Neural progenitor cell (in vitro differentiated cells): ENCODE data around the gene HSP90B1. TPM values are rescaled to one million over a fixed set of nuclear protein-coding genes. Genes with fewer than 3 reads are reported as not detected.

Source experiments
- DNase-seq: peaks from one replicate; pipeline ENCODE4 v3.0.0-alpha.2; 2016; ENCODE audit warnings: low spot score
- H2AFZ ChIP-seq: fragments of 200-600 bp; sonication (generic); replicated peaks from 2 replicates; pipeline ENCODE4 v1.6.1; 2016; ENCODE audit warnings: antibody characterized with exemption
- H3F3A ChIP-seq: fragments of 200-600 bp; sonication (generic); 2 replicates; pipeline ENCODE4 v1.6.1; 2016; ENCODE audit warnings: antibody characterized with exemption, low read depth
- H3K27ac ChIP-seq: fragments of 200-600 bp; sonication (generic); 2 replicates; pipeline ENCODE4 v1.5.1; 2016; ENCODE audit warnings: mild to moderate bottlenecking
- H3K27me3 ChIP-seq: fragments of 200-600 bp; sonication (generic); 2 replicates; pipeline ENCODE4 v1.6.1; 2016; ENCODE audit warnings: mild to moderate bottlenecking, moderate library complexity
- H3K36me3 ChIP-seq: fragments of 200-600 bp; sonication (generic); 2 replicates; pipeline ENCODE4 v1.5.1; 2016
- H3K4me1 ChIP-seq: fragments of 200-600 bp; sonication (generic); 2 replicates; pipeline ENCODE4 v1.6.1; 2016; ENCODE audit warnings: mixed run types
- H3K4me2 ChIP-seq: fragments of 200-600 bp; sonication (generic); 2 replicates; pipeline ENCODE4 v1.6.1; 2016
- H3K4me3 ChIP-seq: fragments of 200-600 bp; sonication (generic); 2 replicates; pipeline ENCODE4 v1.5.1; 2016
- H3K79me2 ChIP-seq: fragments of 200-600 bp; sonication (generic); 2 replicates; pipeline ENCODE4 v1.6.1; 2016; ENCODE audit warnings: low read depth
- H3K9ac ChIP-seq: fragments of 200-600 bp; sonication (generic); 2 replicates; pipeline ENCODE4 v1.6.1; 2016
- H3K9me3 ChIP-seq: fragments of 200-600 bp; sonication (generic); 2 replicates; pipeline ENCODE4 v1.5.1; 2016; ENCODE audit warnings: low read depth
- H4K20me1 ChIP-seq: fragments of 200-600 bp; sonication (generic); 2 replicates; pipeline ENCODE4 v1.6.1; 2016; ENCODE audit warnings: low read depth
- H3K27ac Mint-ChIP-seq: 3 replicates; pipeline ENCODE4 v1.8.0; 2021; ENCODE audit warnings: mixed read lengths
- H3K27me3 Mint-ChIP-seq: 2 replicates; pipeline ENCODE4 v1.8.0; 2022; ENCODE audit warnings: low read depth, mild to moderate bottlenecking, inconsistent platforms, moderate library complexity, mixed read lengths; ENCODE audit not compliant: insufficient read depth
- H3K36me3 Mint-ChIP-seq: 3 replicates; pipeline ENCODE4 v1.8.0; 2021; ENCODE audit warnings: mixed read lengths
- H3K4me1 Mint-ChIP-seq: 3 replicates; pipeline ENCODE4 v1.8.0; 2021; ENCODE audit warnings: mixed read lengths
- H3K4me3 Mint-ChIP-seq: 3 replicates; pipeline ENCODE4 v1.8.0; 2021; ENCODE audit warnings: mild to moderate bottlenecking, moderate library complexity, mixed read lengths
- H3K9me3 Mint-ChIP-seq: 3 replicates; pipeline ENCODE4 v1.8.0; 2020; ENCODE audit warnings: mixed read lengths
- EZH2 ChIP-seq: fragments of 200-600 bp; sonication (generic); IDR thresholded peaks from 2 replicates; pipeline ENCODE4 v1.6.1; 2017; ENCODE audit warnings: antibody characterized with exemption, mild to moderate bottlenecking, moderate library complexity
- EZH2phosphoT487 ChIP-seq: fragments of 200-600 bp; sonication (generic); IDR thresholded peaks from 2 replicates; pipeline ENCODE4 v1.6.1; 2017; ENCODE audit warnings: antibody characterized with exemption
- total RNA-seq: library from RNA; depleted of rRNA; stranded (reverse); fragments of >200 nt; gene quantifications from 2 replicates; pipeline ENCODE4 v1.2.3, GENCODE V29; 2015; ENCODE audit warnings: low replicate concordance
- TF ChIP-seq, protein P1 (sequence below): fragments of 200-600 bp; sonication (generic); IDR thresholded peaks from 2 replicates; pipeline ENCODE4 v1.5.1; 2017; ENCODE audit warnings: antibody characterized with exemption, mild to moderate bottlenecking

HSP90B1 gene
- total RNA-seq, 1 donor from 2014 or later = 588 TPM

DNA sequence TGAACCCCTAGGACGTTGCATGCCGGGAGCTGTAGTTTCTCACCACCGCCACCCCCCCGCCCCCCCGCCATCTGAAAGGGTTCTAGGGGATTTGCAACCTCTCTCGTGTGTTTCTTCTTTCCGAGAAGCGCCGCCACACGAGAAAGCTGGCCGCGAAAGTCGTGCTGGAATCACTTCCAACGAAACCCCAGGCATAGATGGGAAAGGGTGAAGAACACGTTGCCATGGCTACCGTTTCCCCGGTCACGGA, 501 bp upstream of the HSP90B1 start:
- Mint-ChIP-seq H3K36me3 (peaks cover 27% of the 10 kb centered on the region), H3K27me3 (peaks cover 8% of the 10 kb centered on the region), H3K27ac (peak overlapping the region; percentile 99), H3K4me3 (peak overlapping the region; percentile 92), H3K9me3 (no peaks in the 10 kb centered on the region), H3K4me1 (peaks cover 43% of the 10 kb centered on the region)
- H3K4me3 ChIP-seq = peak overlapping the region; percentile 81
- H2AFZ ChIP-seq = peak overlapping the region; percentile 100
- peak overlapping the region; percentile 96 for H3K4me2 ChIP-seq
- H3F3A ChIP-seq = peaks cover 17% of the 10 kb centered on the region
- H3K9ac ChIP-seq = no peak overlapping the region
- TF ChIP-seq EZH2 = no peak
- no peak for TF ChIP-seq EZH2phosphoT487
- TF ChIP-seq, protein P1, sequence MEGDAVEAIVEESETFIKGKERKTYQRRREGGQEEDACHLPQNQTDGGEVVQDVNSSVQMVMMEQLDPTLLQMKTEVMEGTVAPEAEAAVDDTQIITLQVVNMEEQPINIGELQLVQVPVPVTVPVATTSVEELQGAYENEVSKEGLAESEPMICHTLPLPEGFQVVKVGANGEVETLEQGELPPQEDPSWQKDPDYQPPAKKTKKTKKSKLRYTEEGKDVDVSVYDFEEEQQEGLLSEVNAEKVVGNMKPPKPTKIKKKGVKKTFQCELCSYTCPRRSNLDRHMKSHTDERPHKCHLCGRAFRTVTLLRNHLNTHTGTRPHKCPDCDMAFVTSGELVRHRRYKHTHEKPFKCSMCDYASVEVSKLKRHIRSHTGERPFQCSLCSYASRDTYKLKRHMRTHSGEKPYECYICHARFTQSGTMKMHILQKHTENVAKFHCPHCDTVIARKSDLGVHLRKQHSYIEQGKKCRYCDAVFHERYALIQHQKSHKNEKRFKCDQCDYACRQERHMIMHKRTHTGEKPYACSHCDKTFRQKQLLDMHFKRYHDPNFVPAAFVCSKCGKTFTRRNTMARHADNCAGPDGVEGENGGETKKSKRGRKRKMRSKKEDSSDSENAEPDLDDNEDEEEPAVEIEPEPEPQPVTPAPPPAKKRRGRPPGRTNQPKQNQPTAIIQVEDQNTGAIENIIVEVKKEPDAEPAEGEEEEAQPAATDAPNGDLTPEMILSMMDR = no peak
- H3K9me3 ChIP-seq = no peaks in the 10 kb centered on the region
- H3K79me2 ChIP-seq = peaks cover 50% of the 10 kb centered on the region
- H3K27ac ChIP-seq = no peak overlapping the region
- H3K27me3 ChIP-seq = no peaks in the 10 kb centered on the region
- H3K36me3 ChIP-seq = peaks cover 16% of the 10 kb centered on the region
- peaks cover 37% of the 10 kb centered on the region for H4K20me1 ChIP-seq
- H3K4me1 ChIP-seq = peaks cover 27% of the 10 kb centered on the region
- DNase-seq = no peak

DNA sequence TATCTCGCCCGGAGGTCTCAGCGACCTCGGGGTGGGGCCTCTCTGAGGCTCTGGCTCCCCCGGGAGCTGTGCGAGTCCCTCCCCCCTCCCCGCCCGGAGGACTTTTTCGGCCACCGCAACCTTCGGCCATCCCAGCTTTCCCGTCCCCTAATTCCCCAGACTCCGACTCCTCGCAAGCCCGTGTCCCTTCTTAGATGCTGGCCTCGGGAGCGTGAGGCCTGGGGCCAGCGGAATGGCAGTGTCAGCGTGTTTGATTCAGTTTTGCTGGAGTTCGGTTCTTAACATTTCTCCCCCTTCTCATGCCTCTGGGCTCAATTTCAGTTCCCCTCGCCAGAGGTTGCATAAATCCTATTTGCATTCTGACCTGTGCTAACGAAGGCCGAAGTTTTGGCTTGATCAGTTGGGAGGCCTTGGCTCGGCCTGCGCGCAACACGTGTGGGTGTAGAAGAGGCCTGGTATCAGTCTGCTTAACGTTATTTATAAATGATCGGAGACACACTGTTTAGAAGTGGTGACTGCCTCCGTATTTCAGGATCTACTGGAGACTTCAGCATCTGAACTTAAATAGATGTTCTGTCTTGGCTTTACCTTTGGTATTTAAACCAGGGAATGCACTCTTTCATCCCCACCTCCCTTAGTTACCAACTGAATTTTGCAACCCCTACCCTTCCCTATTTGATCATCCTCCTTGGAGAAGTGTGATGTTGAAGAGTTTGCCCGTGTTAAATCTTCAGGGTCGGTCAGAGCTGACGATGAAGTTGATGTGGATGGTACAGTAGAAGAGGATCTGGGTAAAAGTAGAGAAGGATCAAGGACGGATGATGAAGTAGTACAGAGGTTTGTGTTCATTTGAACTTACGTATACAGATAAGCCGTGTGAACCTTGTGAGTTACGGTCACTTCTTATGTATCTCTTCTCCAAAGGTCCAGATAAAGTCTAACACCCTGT, 851 bp downstream of the HSP90B1 start:
- Mint-ChIP-seq H3K4me1 (peaks cover 47% of the 10 kb centered on the region), H3K9me3 (no peaks in the 10 kb centered on the region), H3K27ac (peak overlapping the region; percentile 99), H3K36me3 (peaks cover 36% of the 10 kb centered on the region), H3K27me3 (peaks cover 15% of the 10 kb centered on the region), H3K4me3 (peak overlapping the region; percentile 92)
- peaks cover 16% of the 10 kb centered on the region for H3K36me3 ChIP-seq
- peak overlapping the region; percentile 59 for H3K4me3 ChIP-seq
- peak overlapping the region; percentile 73 for H3K27ac ChIP-seq
- no peak for TF ChIP-seq EZH2
- TF ChIP-seq EZH2phosphoT487 = no peak
- TF ChIP-seq, protein P1 = no peak
- H3K79me2 ChIP-seq = peaks cover 64% of the 10 kb centered on the region
- peak overlapping the region; percentile 12 for H2AFZ ChIP-seq
- no peaks in the 10 kb centered on the region for H3K9me3 ChIP-seq
- peak overlapping the region; percentile 100 for H3K4me2 ChIP-seq
- H4K20me1 ChIP-seq = peaks cover 48% of the 10 kb centered on the region
- peaks cover 27% of the 10 kb centered on the region for H3K4me1 ChIP-seq
- peaks cover 17% of the 10 kb centered on the region for H3F3A ChIP-seq
- DNase-seq = peak; percentile 60
- peak overlapping the region; percentile 82 for H3K9ac ChIP-seq
- no peaks in the 10 kb centered on the region for H3K27me3 ChIP-seq

DNA sequence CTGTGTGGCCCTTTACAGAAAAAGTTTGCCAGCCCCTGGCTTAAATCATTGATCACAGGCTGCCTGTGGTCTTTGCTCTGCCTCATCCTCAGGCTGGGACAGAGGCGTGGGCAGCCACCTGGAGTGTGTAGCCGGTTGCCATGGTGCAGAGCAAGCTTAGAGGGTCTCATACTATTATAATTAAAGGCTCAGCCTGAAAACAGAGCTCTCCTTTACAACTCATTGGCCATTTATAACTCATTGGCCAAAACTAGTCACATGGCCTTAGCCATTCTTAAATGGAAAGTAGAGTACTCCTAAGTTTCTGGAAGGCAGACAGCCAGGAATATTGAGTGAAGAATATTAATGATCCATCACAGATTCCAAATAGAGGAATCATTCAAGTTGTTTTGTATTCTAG, 3.0 kb downstream of the HSP90B1 start:
- Histone ChIP-seq H3K36me3 (peaks cover 18% of the 10 kb centered on the region), H3K27ac (peak overlapping the region; percentile 26), H3K9me3 (no peaks in the 10 kb centered on the region), H4K20me1 (peaks cover 58% of the 10 kb centered on the region), H3K79me2 (peaks cover 84% of the 10 kb centered on the region), H3F3A (peaks cover 17% of the 10 kb centered on the region), H3K4me2 (peak overlapping the region; percentile 100), H3K9ac (no peak overlapping the region), H3K4me1 (peaks cover 27% of the 10 kb centered on the region), H3K27me3 (no peaks in the 10 kb centered on the region), H3K4me3 (no peak overlapping the region), H2AFZ (no peak overlapping the region)
- H3K4me3 Mint-ChIP-seq = peak overlapping the region; percentile 92
- no peak overlapping the region for H3K27ac Mint-ChIP-seq
- H3K27me3 Mint-ChIP-seq = peaks cover 15% of the 10 kb centered on the region
- DNase-seq = peak; percentile 63
- H3K4me1 Mint-ChIP-seq = peaks cover 40% of the 10 kb centered on the region
- no peaks in the 10 kb centered on the region for H3K9me3 Mint-ChIP-seq
- TF ChIP-seq EZH2 = no peak
- peaks cover 39% of the 10 kb centered on the region for H3K36me3 Mint-ChIP-seq

DNA sequence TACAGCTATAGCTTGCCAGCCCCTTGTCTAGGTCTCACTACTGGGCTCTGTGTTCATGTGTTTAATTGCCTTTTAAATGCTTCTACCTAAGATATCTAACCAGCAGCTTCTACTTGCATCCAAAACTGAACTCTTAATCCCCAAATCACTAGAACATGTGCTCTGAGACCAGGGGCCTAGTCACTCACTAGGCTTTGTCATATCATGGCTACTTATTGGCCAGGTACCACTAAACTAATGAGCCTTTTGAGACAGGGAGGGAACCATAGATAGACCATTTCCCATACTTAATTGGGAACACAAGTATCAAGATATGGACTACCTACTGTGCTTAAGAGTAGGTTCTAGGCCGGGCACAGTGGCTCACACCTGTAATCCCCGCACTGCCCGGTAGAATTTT, 6.5 kb downstream of the HSP90B1 start:
- no peaks in the 10 kb centered on the region for H3K9me3 Mint-ChIP-seq
- Histone ChIP-seq H2AFZ (no peak overlapping the region), H3K4me3 (no peak overlapping the region), H3K4me2 (no peak overlapping the region), H3K36me3 (peaks cover 50% of the 10 kb centered on the region), H3K9me3 (no peaks in the 10 kb centered on the region), H4K20me1 (peaks cover 48% of the 10 kb centered on the region), H3F3A (peaks cover 5% of the 10 kb centered on the region), H3K9ac (no peak overlapping the region), H3K27ac (no peak overlapping the region), H3K4me1 (peaks cover 20% of the 10 kb centered on the region), H3K79me2 (peaks cover 73% of the 10 kb centered on the region), H3K27me3 (no peaks in the 10 kb centered on the region)
- H3K36me3 Mint-ChIP-seq = peaks cover 51% of the 10 kb centered on the region
- H3K27ac Mint-ChIP-seq = no peak overlapping the region
- no peak for DNase-seq
- H3K4me3 Mint-ChIP-seq = no peak overlapping the region
- H3K4me1 Mint-ChIP-seq = peaks cover 25% of the 10 kb centered on the region
- TF ChIP-seq, protein P1 = no peak
- TF ChIP-seq EZH2phosphoT487 = no peak
- no peak for TF ChIP-seq EZH2
- peaks cover 7% of the 10 kb centered on the region for H3K27me3 Mint-ChIP-seq
